ENCODE results near the gene SNX25.

DNA sequence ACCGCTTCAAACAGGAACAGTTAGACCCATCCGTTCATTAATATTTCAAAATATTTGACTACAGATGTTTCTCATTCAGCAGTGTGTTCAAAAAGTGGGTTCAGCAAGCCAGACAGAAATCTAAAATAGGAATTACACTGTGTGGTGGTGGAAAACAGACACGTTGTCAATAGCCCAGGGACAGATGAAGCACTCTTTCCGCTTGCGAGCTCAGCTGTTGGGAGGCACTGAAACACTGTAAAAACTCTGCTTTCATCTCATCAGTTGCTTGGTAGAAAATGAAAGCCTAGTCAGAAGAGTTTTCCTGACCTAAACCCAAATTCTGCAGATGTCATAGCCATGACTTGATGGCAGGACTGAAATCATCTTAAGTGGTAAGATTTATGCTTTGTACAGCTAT, 147.8 kb downstream of the SNX25 start:
- no peak for TF ChIP-seq HDGF (IDR thresholded peaks at IDR 0.05; ENCODE audit: borderline replicate concordance)
- no peak for TF ChIP-seq BHLHE40 (IDR thresholded peaks at IDR 0.05; ENCODE audit: borderline replicate concordance)
- TF ChIP-seq, protein P1, sequence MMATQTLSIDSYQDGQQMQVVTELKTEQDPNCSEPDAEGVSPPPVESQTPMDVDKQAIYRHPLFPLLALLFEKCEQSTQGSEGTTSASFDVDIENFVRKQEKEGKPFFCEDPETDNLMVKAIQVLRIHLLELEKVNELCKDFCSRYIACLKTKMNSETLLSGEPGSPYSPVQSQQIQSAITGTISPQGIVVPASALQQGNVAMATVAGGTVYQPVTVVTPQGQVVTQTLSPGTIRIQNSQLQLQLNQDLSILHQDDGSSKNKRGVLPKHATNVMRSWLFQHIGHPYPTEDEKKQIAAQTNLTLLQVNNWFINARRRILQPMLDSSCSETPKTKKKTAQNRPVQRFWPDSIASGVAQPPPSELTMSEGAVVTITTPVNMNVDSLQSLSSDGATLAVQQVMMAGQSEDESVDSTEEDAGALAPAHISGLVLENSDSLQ (IDR thresholded peaks at IDR 0.05) = no peak
- no peak for TF ChIP-seq SP1 (IDR thresholded peaks at IDR 0.05)
- no peak for TF ChIP-seq FOXM1 (IDR thresholded peaks at IDR 0.05; ENCODE audit: borderline replicate concordance)
- TF ChIP-seq ARNT (IDR thresholded peaks at IDR 0.05) = no peak
- TF ChIP-seq FOXA1 (IDR thresholded peaks at IDR 0.05) = no peak
- TF ChIP-seq LEF1 (IDR thresholded peaks at IDR 0.05; ENCODE audit: borderline replicate concordance) = no peak
- no peak for TF ChIP-seq FOXK2 (IDR thresholded peaks at IDR 0.05)
- no peak for TF ChIP-seq SUZ12 (IDR thresholded peaks at IDR 0.05)

Measured in HEK293T (cell line).